Measurements from ENCODE around the gene RRAS2.

Gene RRAS2

GRCh38 chr11:14336507-14337503 lies 22.2 kb downstream of the RRAS2 start (continued):
- TF ChIP-seq INSM2 (tag by site-specific recombination; IDR thresholded peaks at IDR 0.05): no peak; the same call in 1 of the 2 replicates
- no peak for TF ChIP-seq ZNF768 (tag by site-specific recombination; IDR thresholded peaks at IDR 0.05)
- no peak for TF ChIP-seq ZNF580 (tag by site-specific recombination; IDR thresholded peaks at IDR 0.05)
- peak; percentile 97 for TF ChIP-seq TRIM28 (IDR thresholded peaks at IDR 0.05; ENCODE audit: borderline replicate concordance, low read length)
- no peak for TF ChIP-seq ZNF341 (tag by site-specific recombination; IDR thresholded peaks at IDR 0.05; ENCODE audit: low read depth)
- TF ChIP-seq ZNF335 (tag by site-specific recombination; conservative IDR thresholded peaks at IDR 0.05): no peak
- TF ChIP-seq ZSCAN18 (tag by site-specific recombination; IDR thresholded peaks at IDR 0.05): no peak
- no peak for TF ChIP-seq AEBP2 (tag by site-specific recombination; IDR thresholded peaks at IDR 0.05; ENCODE audit: borderline replicate concordance)
- TF ChIP-seq SCRT1 (tag by site-specific recombination; IDR thresholded peaks at IDR 0.05; ENCODE audit: borderline replicate concordance): no peak
- TF ChIP-seq ZNF2 (tag by site-specific recombination; IDR thresholded peaks at IDR 0.05): no peak
- TF ChIP-seq ZNF596 (tag by site-specific recombination; IDR thresholded peaks at IDR 0.05): no peak
- TF ChIP-seq ZBTB8A (tag by site-specific recombination; IDR thresholded peaks at IDR 0.05): no peak
- TF ChIP-seq ZEB2 (tag by site-specific recombination; IDR thresholded peaks at IDR 0.05): 0 out of 2 replicates have a peak, but pooled peaks have one; percentile 52
- no peak for TF ChIP-seq ZNF10 (tag by site-specific recombination; IDR thresholded peaks at IDR 0.05)
- TF ChIP-seq ZXDB (tag by site-specific recombination; IDR thresholded peaks at IDR 0.05): no peak
- no peak for TF ChIP-seq ZNF280C (tag by site-specific recombination; IDR thresholded peaks at IDR 0.05)
- no peak for TF ChIP-seq GLIS2 (tag by site-specific recombination; IDR thresholded peaks at IDR 0.05)
- TF ChIP-seq ZSCAN4 (tag by site-specific recombination; IDR thresholded peaks at IDR 0.05): no peak
- TF ChIP-seq EGR2 (tag by site-specific recombination; IDR thresholded peaks at IDR 0.05; ENCODE audit: low read depth): no peak
- TF ChIP-seq SETDB1 (IDR thresholded peaks at IDR 0.05; ENCODE audit: insufficient read length, low read length): peak; percentile 98
- TF ChIP-seq ZNF792 (tag by site-specific recombination; IDR thresholded peaks at IDR 0.05): no peak
- no peak for TF ChIP-seq ZNF404 (tag by site-specific recombination; IDR thresholded peaks at IDR 0.05)
- no peak for TF ChIP-seq HOXD13 (CRISPR knock-in tag; IDR thresholded peaks at IDR 0.05; ENCODE audit: borderline replicate concordance)
- no peak for TF ChIP-seq ZNF221 (tag by site-specific recombination; IDR thresholded peaks at IDR 0.05; ENCODE audit: borderline replicate concordance)
- TF ChIP-seq ZNF600 (tag by site-specific recombination; IDR thresholded peaks at IDR 0.05): peak; percentile 87
- no peak for TF ChIP-seq ZNF184 (tag by site-specific recombination; IDR thresholded peaks at IDR 0.05)
- no peak for TF ChIP-seq TSHZ1 (tag by site-specific recombination; IDR thresholded peaks at IDR 0.05; ENCODE audit: borderline replicate concordance)
